HCT116 (cell line): ENCODE results near the gene RNASE8. TPM values are rescaled to one million over a fixed set of nuclear protein-coding genes. Genes with fewer than 3 reads are reported as not detected.

ENCODE experiments used
- ATAC-seq: fragments of 200-7000 bp; cut with Tn5 transposase; 2 replicates; pipeline ENCODE4 v1.9.1; 2020; ENCODE audit warnings: mild to moderate bottlenecking, moderate library complexity
- BruUV-seq: library from RNA; stranded (reverse); fragments of 400-500 nt; replicated peaks from 2 replicates; lab custom pipeline; 2021; lab: Mats Ljungman, UMichigan
- CTCF ChIA-PET: fragments of 300-600 bp; sonication (Branson Sonifier 250); formaldehyde crosslinking; loops from one replicate; lab custom pipeline; 2021; ENCODE audit warnings: antibody characterized with exemption; lab: Charles Lee
- POLR2A ChIA-PET: fragments of 300-600, 350-600 bp; sonication (Branson Sonifier 250); formaldehyde crosslinking; loops from one replicate; lab custom pipeline; 2021; ENCODE audit warnings: antibody characterized with exemption; lab: Charles Lee
- RAD21 ChIA-PET, 2 experiments: fragments of 300-600 bp; sonication (Branson Sonifier 250); formaldehyde crosslinking; loops; one replicate each; lab custom pipeline; 2023; ENCODE audit warnings: low total read pairs in 2 of 2; ENCODE audit not compliant: uncharacterized antibody in 2 of 2, unreplicated experiment in 2 of 2, low non-redundant PET in 1 of 2; lab: Charles Lee
- DNase-seq: peaks from one replicate; pipeline ENCODE4 v3.0.0-alpha.2; 2010; ENCODE audit warnings: low read depth, low spot score
- H2AFZ ChIP-seq: fragments of 200-600 bp; shearing (Covaris generic), sonication (generic); 2 replicates; pipeline ENCODE4 v1.6.1; 2017; ENCODE audit warnings: low read depth, mixed run types, mixed read lengths, antibody characterized with exemption, low read length; ENCODE audit not compliant: poor library complexity, severe bottlenecking
- H3K27ac ChIP-seq: 2 replicates; pipeline ENCODE4 v1.5.1; 2012; ENCODE audit warnings: low read depth, low read length
- H3K27me3 ChIP-seq: fragments of 200-600 bp; sonication (generic); 2 replicates; pipeline ENCODE4 v1.6.1; 2016; ENCODE audit warnings: mixed run types, low read length, mixed read lengths; ENCODE audit not compliant: insufficient read depth
- H3K36me3 ChIP-seq, 2 experiments: fragments of 200-500 bp in 1 of 2; fragments of 200-600 bp in 1 of 2; sonication (Bioruptor generic) in 1 of 2; sonication (generic) in 1 of 2; 2 replicates each; pipeline versions ENCODE4 v1.5.1 to v1.6.1; 2014 to 2016; ENCODE audit warnings: low read length in 2 of 2, inconsistent platforms in 1 of 2, mixed read lengths in 1 of 2, mixed run types in 1 of 2; ENCODE audit not compliant: insufficient read depth in 2 of 2, control insufficient read depth in 1 of 2
- H3K4me1 ChIP-seq, 2 experiments: fragments of 200-600 bp in 1 of 2; sonication (generic) in 1 of 2; 2 replicates each; pipeline versions ENCODE4 v1.5.1 to v1.6.1; 2012 to 2017; ENCODE audit warnings: low read length in 2 of 2, inconsistent platforms in 1 of 2, mild to moderate bottlenecking in 1 of 2, mixed read lengths in 1 of 2, mixed run types in 1 of 2, moderate library complexity in 1 of 2; ENCODE audit not compliant: insufficient read depth in 2 of 2, control insufficient read depth in 1 of 2
- H3K4me2 ChIP-seq: fragments of 200-600 bp; sonication (generic); 2 replicates; pipeline ENCODE4 v1.6.1; 2017; ENCODE audit warnings: mixed run types, low read length, mixed read lengths
- H3K4me3 ChIP-seq, 2 experiments: fragments of 200-600 bp in 1 of 2; sonication (generic) in 1 of 2; replicated peaks in 1 of 2; 2 replicates each; pipeline ENCODE4 v1.5.1; 2011 to 2016; ENCODE audit warnings: low read length in 2 of 2, control low read depth in 1 of 2, low read depth in 1 of 2, mild to moderate bottlenecking in 1 of 2, mixed read lengths in 1 of 2, mixed run types in 1 of 2
- H3K79me2 ChIP-seq: fragments of 200-600 bp; sonication (generic); 2 replicates; pipeline ENCODE4 v1.6.1; 2017; ENCODE audit warnings: mild to moderate bottlenecking, mixed run types, low read length, moderate library complexity, mixed read lengths; ENCODE audit not compliant: insufficient read depth
- H3K9ac ChIP-seq: fragments of 200-600 bp; sonication (generic); 2 replicates; pipeline ENCODE4 v1.6.1; 2016; ENCODE audit warnings: low read length, mixed read lengths
- H3K9me2 ChIP-seq: fragments of 200-600 bp; sonication (generic), shearing (Covaris generic); 2 replicates; pipeline ENCODE4 v1.6.1; 2017; ENCODE audit warnings: mixed run types, mild to moderate bottlenecking, moderate library complexity; ENCODE audit not compliant: insufficient read depth
- H3K9me3 ChIP-seq, 2 experiments: fragments of 200-500 bp in 1 of 2; fragments of 200-600 bp in 1 of 2; sonication (Bioruptor generic) in 1 of 2; sonication (generic) in 1 of 2; 2 replicates each; pipeline ENCODE4 v1.6.1; 2014 to 2017; ENCODE audit warnings: low read length in 2 of 2, mixed read lengths in 2 of 2, inconsistent platforms in 1 of 2, low read depth in 1 of 2, mild to moderate bottlenecking in 1 of 2, mixed run types in 1 of 2, moderate library complexity in 1 of 2; ENCODE audit not compliant: control insufficient read depth in 1 of 2, insufficient read depth in 1 of 2
- H4K20me1 ChIP-seq: fragments of 200-600 bp; sonication (generic), shearing (Covaris generic); 2 replicates; pipeline ENCODE4 v1.6.1; 2017; ENCODE audit warnings: mixed run types, mild to moderate bottlenecking, moderate library complexity; ENCODE audit not compliant: insufficient read depth
- CBX3 ChIP-seq: IDR thresholded peaks from 2 replicates; pipeline ENCODE4 v1.6.1; 2012; ENCODE audit warnings: low read depth
- CTCF ChIP-seq, 3 experiments: fragments of 200-600 bp in 1 of 3; sonication (generic) in 1 of 3; IDR thresholded peaks in 2 of 3; conservative IDR thresholded peaks in 1 of 3; 2 replicates each; pipeline ENCODE4 v1.5.1; 2012 to 2017; ENCODE audit warnings: low read depth in 2 of 3, low read length in 2 of 3, antibody characterized with exemption in 1 of 3, borderline replicate concordance in 1 of 3, control low read depth in 1 of 3, mild to moderate bottlenecking in 1 of 3, mixed read lengths in 1 of 3, mixed run types in 1 of 3, moderate library complexity in 1 of 3; ENCODE audit not compliant: insufficient read depth in 1 of 3
- ELF1 ChIP-seq: IDR thresholded peaks from 2 replicates; pipeline ENCODE4 v1.6.1; 2012; ENCODE audit warnings: low read depth, borderline replicate concordance
- FOSL1 ChIP-seq: IDR thresholded peaks from 2 replicates; pipeline ENCODE4 v1.6.1; 2012; ENCODE audit warnings: low read depth
- JUND ChIP-seq: IDR thresholded peaks from 2 replicates; pipeline ENCODE4 v1.6.1; 2012
- POLR2A ChIP-seq: IDR thresholded peaks from 2 replicates; pipeline ENCODE4 v1.7.0; 2011; ENCODE audit warnings: borderline replicate concordance; ENCODE audit not compliant: insufficient read depth, insufficient read length; ENCODE audit errors: extremely low read depth
- REST ChIP-seq: IDR thresholded peaks from 2 replicates; pipeline ENCODE4 v1.6.1; 2012; ENCODE audit warnings: low read depth
- SIN3A ChIP-seq: IDR thresholded peaks from 2 replicates; pipeline ENCODE4 v1.6.1; 2012; ENCODE audit warnings: low read depth
- SP1 ChIP-seq: IDR thresholded peaks from 2 replicates; pipeline ENCODE4 v1.6.1; 2012; ENCODE audit warnings: low read depth
- ZBTB33 ChIP-seq: IDR thresholded peaks from 2 replicates; pipeline ENCODE4 v1.6.1; 2011; ENCODE audit warnings: mild to moderate bottlenecking, low read length, moderate library complexity; ENCODE audit not compliant: insufficient replicate concordance; ENCODE audit errors: extremely low read depth
- ZFX ChIP-seq: fragments of 450-650 bp; IDR thresholded peaks from 2 replicates; pipeline ENCODE4 v1.6.1; 2017
- intact Hi-C: fragments of 100-400 bp; cut with micrococcal nuclease; formaldehyde crosslinking; loops from 2 replicates; pipeline ENCODE4 v1.10.0; 2022
- total RNA-seq: library from RNA; stranded (reverse); gene quantifications from one replicate; pipeline ENCODE4 v1.2.1, GENCODE V29; 2021; ENCODE audit not compliant: unreplicated experiment

Gene RNASE8
- total RNA-seq, 1 experiment from 2014 or later: not detected

- RAD21 ChIA-PET: no interaction called here
- CTCF ChIA-PET: interaction anchor here (1.4 kb wide), 1 partner anchor 162 kb away, joined by 4 read pairs; no protein-coding TSS in a partner anchor
- H3K27me3 ChIP-seq: no peaks in the 10 kb centered on the region
Observed at GRCh38 chr14:21019366-21019765, 38.3 kb upstream of the RNASE8 start.

More at GRCh38 chr14:21019366-21019765, 38.3 kb upstream of the RNASE8 start:
- TF ChIP-seq CTCF (IDR thresholded peaks at IDR 0.05 in 2 of 3, conservative IDR thresholded peaks at IDR 0.05 in 1 of 3; ENCODE audit: borderline replicate concordance in 1 of 3, insufficient read depth in 1 of 3, low read depth in 2 of 3, low read length in 2 of 3) (no peak), FOSL1 (no peak), JUND (no peak), CBX3 (no peak), ZBTB33 (no peak), ZFX (no peak), SP1 (no peak), REST (no peak), SIN3A (no peak), POLR2A (no peak), ELF1 (no peak)
- TF ChIP-seq, all 23 proteins: peak for 0
- H4K20me1 ChIP-seq: no peaks in the 10 kb centered on the region
- H3K4me3 ChIP-seq: no peak overlapping the region
- no peaks in the 10 kb centered on the region for H3K79me2 ChIP-seq
- no peak for DNase-seq
- H3K9me2 ChIP-seq: no peaks in the 10 kb centered on the region
- peaks cover 7 to 11% of the 10 kb centered on the region in 2 experiments; a peak in 2 of 4 replicates for H3K4me1 ChIP-seq
- no peak for ATAC-seq
- no peaks in the 10 kb centered on the region; a peak in 1 of 4 replicates for H3K36me3 ChIP-seq
- H3K9ac ChIP-seq: no peak overlapping the region
- BruUV-seq: no TSS peak
- no peaks in the 10 kb centered on the region for H3K9me3 ChIP-seq
- intact Hi-C loops: loop anchor here (10.0 kb wide), 1 partner anchor 535 kb away; no protein-coding TSS in a partner anchor
- H2AFZ ChIP-seq: no peak overlapping the region
- H3K27ac ChIP-seq: no peak overlapping the region
- POLR2A ChIA-PET: no interaction called here
- H3K4me2 ChIP-seq: no peak overlapping the region
